A673 (cell line): ENCODE measurements around the gene NOD1. TPM values are rescaled to one million over a fixed set of nuclear protein-coding genes. Genes with fewer than 3 reads are reported as not detected.

Experiments
- BruUV-seq: library from RNA; stranded (reverse); fragments of 400-500 nt; replicated peaks from 2 replicates; lab custom pipeline; 2021; lab: Mats Ljungman, UMichigan
- CTCF ChIA-PET: fragments of 300-600 bp; sonication (Branson Sonifier 250); formaldehyde crosslinking; loops from one replicate; lab custom pipeline; 2022; ENCODE audit warnings: antibody characterized with exemption; lab: Charles Lee
- POLR2A ChIA-PET: fragments of 300-600 bp; sonication (Branson Sonifier 250); formaldehyde crosslinking; loops from one replicate; lab custom pipeline; 2022; ENCODE audit warnings: antibody characterized with exemption; ENCODE audit not compliant: low non-redundant PET; lab: Charles Lee
- DNase-seq: peaks from one replicate; pipeline ENCODE4 v3.0.0-alpha.2; 2015; ENCODE audit warnings: low spot score
- H3K27ac ChIP-seq: fragments of 200-600 bp; sonication (generic); 2 replicates; pipeline ENCODE4 v1.5.1; 2016; ENCODE audit warnings: mixed run types, low read depth, mild to moderate bottlenecking, mixed read lengths, antibody characterized with exemption, low read length; ENCODE audit not compliant: poor library complexity, severe bottlenecking
- H3K27me3 ChIP-seq: fragments of 200-600 bp; sonication (generic); replicated peaks from 2 replicates; pipeline ENCODE4 v1.6.1; 2017; ENCODE audit warnings: mixed run types, low read depth, mild to moderate bottlenecking, mixed read lengths, antibody characterized with exemption, low read length; ENCODE audit not compliant: insufficient read depth, poor library complexity
- H3K36me3 ChIP-seq: fragments of 200-600 bp; sonication (generic); 2 replicates; pipeline ENCODE4 v1.6.1; 2016; ENCODE audit warnings: mixed run types, mild to moderate bottlenecking, mixed read lengths, antibody characterized with exemption, low read length; ENCODE audit not compliant: insufficient read depth, poor library complexity, severe bottlenecking
- H3K4me1 ChIP-seq: fragments of 200-600 bp; sonication (generic); 2 replicates; pipeline ENCODE4 v1.6.1; 2017; ENCODE audit warnings: mixed run types, mild to moderate bottlenecking, mixed read lengths, antibody characterized with exemption, low read length; ENCODE audit not compliant: insufficient read depth, poor library complexity, severe bottlenecking
- H3K4me3 ChIP-seq: fragments of 200-600 bp; sonication (generic); 2 replicates; pipeline ENCODE4 v1.5.1; 2016; ENCODE audit warnings: low read depth, mixed run types, mild to moderate bottlenecking, mixed read lengths, low read length; ENCODE audit not compliant: poor library complexity, severe bottlenecking
- H3K9me3 ChIP-seq: fragments of 200-600 bp; sonication (generic); 2 replicates; pipeline ENCODE4 v1.6.1; 2016; ENCODE audit warnings: mixed run types, low read depth, mild to moderate bottlenecking, mixed read lengths, antibody characterized with exemption, low read length; ENCODE audit not compliant: poor library complexity, severe bottlenecking
- CTCF ChIP-seq: fragments of 300-800, 200-600 bp; sonication (generic); conservative IDR thresholded peaks from 2 replicates; pipeline ENCODE4 v1.5.1; 2017; ENCODE audit warnings: low read depth, mild to moderate bottlenecking, antibody characterized with exemption, low read length, moderate library complexity, mixed read lengths
- EZH2 ChIP-seq: fragments of 200-600 bp; sonication (generic); IDR thresholded peaks from 2 replicates; pipeline ENCODE4 v1.6.1; 2017; ENCODE audit warnings: borderline replicate concordance, low read depth, mild to moderate bottlenecking, mixed read lengths, antibody characterized with exemption, low read length; ENCODE audit not compliant: poor library complexity, severe bottlenecking
- intact Hi-C: fragments of 100-400 bp; cut with micrococcal nuclease; formaldehyde crosslinking; loops from one replicate; pipeline ENCODE4 v1.10.0; 2022; ENCODE audit not compliant: unreplicated experiment
- total RNA-seq: library from RNA; stranded (reverse); gene quantifications from 2 replicates; pipeline ENCODE4 v1.2.3, GENCODE V29; 2021

The NOD1 gene
- total RNA-seq, 1 experiment from 2014 or later, result 2.3 TPM

- TF ChIP-seq CTCF (no peak), EZH2 (no peak)
- POLR2A ChIA-PET, result no interaction called here
- no peak overlapping the region for H3K27ac ChIP-seq
- CTCF ChIA-PET, result no interaction called here
- no peak for DNase-seq
- no TSS peak for BruUV-seq
- H3K4me1 ChIP-seq, result no peaks in the 10 kb centered on the region
- no peaks in the 10 kb centered on the region for H3K9me3 ChIP-seq
- intact Hi-C loops, result no loop called here
- no peak overlapping the region for H3K4me3 ChIP-seq
- no peaks in the 10 kb centered on the region for H3K36me3 ChIP-seq
- no peaks in the 10 kb centered on the region for H3K27me3 ChIP-seq
These were observed 42.9 kb upstream of the NOD1 start for GRCh38 chr7:30521532-30521931.

- BruUV-seq, result no TSS peak
- H3K27ac ChIP-seq, result no peak overlapping the region
- no peaks in the 10 kb centered on the region for H3K36me3 ChIP-seq
- no peaks in the 10 kb centered on the region for H3K27me3 ChIP-seq
- no peaks in the 10 kb centered on the region for H3K9me3 ChIP-seq
- ChIA-PET CTCF (no interaction called here), POLR2A (no interaction called here)
- TF ChIP-seq CTCF, result no peak
- H3K4me1 ChIP-seq, result no peaks in the 10 kb centered on the region
- DNase-seq, result no peak
- intact Hi-C loops, result no loop called here
- no peak overlapping the region for H3K4me3 ChIP-seq
These were observed 40.5 kb upstream of the NOD1 start for GRCh38 chr7:30519122-30519521.

GRCh38 chr7:30515761-30516160 is 37.2 kb upstream of the NOD1 start:
- BruUV-seq, result no TSS peak
- POLR2A ChIA-PET, result no interaction called here
- Histone ChIP-seq H3K27me3 (no peaks in the 10 kb centered on the region), H3K9me3 (no peaks in the 10 kb centered on the region), H3K4me1 (no peaks in the 10 kb centered on the region), H3K27ac (no peak overlapping the region), H3K4me3 (no peak overlapping the region), H3K36me3 (no peaks in the 10 kb centered on the region)
- DNase-seq, result no peak
- no peak for TF ChIP-seq EZH2
- intact Hi-C loops, result no loop called here
- CTCF ChIA-PET, result no interaction called here

GRCh38 chr7:30514776-30515175 is 36.2 kb upstream of the NOD1 start:
- POLR2A ChIA-PET, result no interaction called here
- TF ChIP-seq CTCF (no peak), EZH2 (no peak)
- no peak for DNase-seq
- BruUV-seq, result no TSS peak
- CTCF ChIA-PET, result no interaction called here
- Histone ChIP-seq H3K27me3 (no peaks in the 10 kb centered on the region), H3K9me3 (no peaks in the 10 kb centered on the region), H3K27ac (no peak overlapping the region), H3K36me3 (no peaks in the 10 kb centered on the region), H3K4me3 (no peak overlapping the region), H3K4me1 (no peaks in the 10 kb centered on the region)
- intact Hi-C loops, result no loop called here
